ENCODE data around the gene SLX9.

- no peak for TF ChIP-seq CTCF (IDR thresholded peaks at IDR 0.05)
- no peak for TF ChIP-seq POLR2AphosphoS5 (IDR thresholded peaks at IDR 0.05)
- TF ChIP-seq POLR2A (IDR thresholded peaks at IDR 0.05; ENCODE audit: low read depth), result no peak
Observed at GRCh38 chr21:44902268-44903049, 37.4 kb upstream of the SLX9 start.

All from esophagus muscularis mucosa (tissue), 3 donors.